ENCODE results near the gene SLIT1. TPM values are rescaled to one million over a fixed set of nuclear protein-coding genes. Genes with fewer than 3 reads are reported as not detected.

The SLIT1 gene
- total and polyA plus RNA-seq, 2 of the 8 experiments (the other 6 are each of a cell fraction or from before 2014, with no cell fraction given), result 0.70 to 0.88 TPM

- no peak overlapping the region for H3K4me2 ChIP-seq (ENCODE audit: insufficient read depth in 1 of 2, low read depth in 2 of 2, low read length in 2 of 2)
- no peak overlapping the region for H3K56ac ChIP-seq (replicated peaks; ENCODE audit: insufficient read length, low read depth, low read length)
- H3K4me1 ChIP-seq (replicated peaks in 1 of 4; ENCODE audit: control insufficient read depth in 3 of 4, insufficient read depth in 4 of 4, low read length in 3 of 4), result peaks cover 0 to 1% (median 0%) of the 10 kb centered on the region in 4 experiments; a peak in 2 of 7 replicates
- no peaks in the 10 kb centered on the region for H3K9me3 ChIP-seq (ENCODE audit: insufficient read depth in 2 of 2, low read depth in 1 of 2, low read length in 1 of 2)
- no peak overlapping the region for H2BK20ac ChIP-seq (ENCODE audit: low read length)
- H3K27me3 ChIP-seq (replicated peaks in 1 of 4; ENCODE audit: control insufficient read depth in 3 of 4, extremely low read depth in 1 of 4, insufficient read depth in 3 of 4, low read length in 3 of 4), result no peaks in the 10 kb centered on the region
- H4K91ac ChIP-seq (replicated peaks; ENCODE audit: insufficient read length, low read length), result no peak overlapping the region
- H3K27ac ChIP-seq (ENCODE audit: low read depth, low read length), result no peak overlapping the region
- DNase-seq (ENCODE audit: low read depth in 1 of 2, low spot score in 2 of 2) (no peak), FAIRE-seq (no peak)
- no peaks in the 10 kb centered on the region for H3K79me2 ChIP-seq (ENCODE audit: control insufficient read depth in 1 of 2, insufficient read depth in 2 of 2, low read length in 2 of 2)
- no peaks in the 10 kb centered on the region for H3K23me2 ChIP-seq (ENCODE audit: low read depth, low read length)
- no peak overlapping the region for H2BK120ac ChIP-seq (replicated peaks; ENCODE audit: low read depth, low read length)
- 0 out of 2 replicates have a peak overlapping the region, but pooled peaks have one; percentile 46 for H2BK15ac ChIP-seq (ENCODE audit: low read length)
- no peak overlapping the region for H3K23ac ChIP-seq (ENCODE audit: insufficient read length)
- no peaks in the 10 kb centered on the region for H3K36me3 ChIP-seq (ENCODE audit: control insufficient read depth in 2 of 4, insufficient read depth in 4 of 4, low read length in 3 of 4)
- TF ChIP-seq CEBPB (IDR thresholded peaks at IDR 0.05; ENCODE audit: low read depth, low read length) (no peak), RBBP5 (IDR thresholded peaks at IDR 0.05; ENCODE audit: borderline replicate concordance, low read depth, low read length) (no peak), NANOG (IDR thresholded peaks at IDR 0.05; ENCODE audit: insufficient read depth, low read depth, low read length, poor library complexity, severe bottlenecking) (no peak), TCF12 (IDR thresholded peaks at IDR 0.05; ENCODE audit: low read depth, low read length) (no peak), SIN3A (conservative IDR thresholded peaks at IDR 0.05 in 1 of 2, IDR thresholded peaks at IDR 0.05 in 1 of 2; ENCODE audit: low read depth in 1 of 2, low read length in 2 of 2) (no peak), SP2 (IDR thresholded peaks at IDR 0.05; ENCODE audit: low read length) (no peak), RAD21 (IDR thresholded peaks at IDR 0.05 in 1 of 2, conservative IDR thresholded peaks at IDR 0.05 in 1 of 2; ENCODE audit: low read depth in 2 of 2, low read length in 2 of 2) (no peak), JUN (IDR thresholded peaks at IDR 0.05; ENCODE audit: low read depth, low read length) (no peak), KDM5A (IDR thresholded peaks at IDR 0.05; ENCODE audit: low read length) (no peak)
- TF ChIP-seq, protein P1, sequence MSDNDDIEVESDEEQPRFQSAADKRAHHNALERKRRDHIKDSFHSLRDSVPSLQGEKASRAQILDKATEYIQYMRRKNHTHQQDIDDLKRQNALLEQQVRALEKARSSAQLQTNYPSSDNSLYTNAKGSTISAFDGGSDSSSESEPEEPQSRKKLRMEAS (IDR thresholded peaks at IDR 0.05), result no peak
- H3K79me1 ChIP-seq (ENCODE audit: low read depth, low read length), result no peaks in the 10 kb centered on the region
- no peak overlapping the region for H4K5ac ChIP-seq (ENCODE audit: insufficient read length, low read depth, low read length)
- WGBS, 2 experiments (ENCODE audit: extremely low coverage in 1 of 2, insufficient coverage in 1 of 2, insufficient read length in 1 of 2, insufficient replicate concordance in 2 of 2, low coverage in 1 of 2, low lambda C conversion rate in 2 of 2, missing lambda C conversion rate in 1 of 2), result 82% methylated on average over 14 of the region's 14 CpGs; no CpG with 5 or more reads in 1 of the 2 experiments
- H3K18ac ChIP-seq (ENCODE audit: extremely low read depth, low read length), result peak overlapping the region; percentile 19; the same call in 1 of the 2 replicates
- POLR2A ChIA-PET (ENCODE audit: partially characterized antibody), result no interaction called here
- H3K4me3 ChIP-seq (ENCODE audit: extremely low read depth in 1 of 4, insufficient read depth in 2 of 4, low read depth in 3 of 4, low read length in 4 of 4), result no peak overlapping the region
- no peak overlapping the region for H3K9ac ChIP-seq (replicated peaks in 1 of 4; ENCODE audit: extremely low read depth in 1 of 4, low read depth in 3 of 4, low read length in 3 of 4)
- H2BK5ac ChIP-seq (ENCODE audit: low read depth, low read length), result no peak overlapping the region
- CTCF ChIA-PET (ENCODE audit: partially characterized antibody), result interaction anchor here (0.8 to 20.0 kb wide), 7 partner anchors 10 to 97 kb away, joined by 3 to 320 read pairs (median 6); no protein-coding TSS in a partner anchor
- H2AK5ac ChIP-seq (ENCODE audit: low read depth, low read length), result no peak overlapping the region
- no peak overlapping the region for H2BK12ac ChIP-seq (ENCODE audit: low read depth, low read length)
- no peak overlapping the region for H3K14ac ChIP-seq (ENCODE audit: insufficient read length)
- no peaks in the 10 kb centered on the region for H4K20me1 ChIP-seq (replicated peaks in 1 of 2; ENCODE audit: control insufficient read depth in 1 of 2, insufficient read depth in 2 of 2, low read length in 2 of 2)
- H3K4ac ChIP-seq (replicated peaks; ENCODE audit: insufficient read length, low read depth, low read length), result no peak overlapping the region
- H2AFZ ChIP-seq (ENCODE audit: low read length), result no peak overlapping the region; the same call in 1 of the 2 replicates
- H4K8ac ChIP-seq (ENCODE audit: extremely low read depth, insufficient read depth, low read length), result no peak overlapping the region
Measured at GRCh38 chr10:97169911-97170693, 15.7 kb downstream of the SLIT1 start.

Measured in H1 (cell line).